GM21515 (cell line): ENCODE data around the gene AS3MT.
"Not testable (repeated sequence)": the region's sequence is repeated elsewhere in the genome, so short reads cannot be mapped to it uniquely, and the experiment has no call there.

ENCODE experiments used
- ATAC-seq: cut with Tn5 transposase; IDR thresholded peaks from one replicate; pipeline ENCODE4 v1.9.1; 2021; ENCODE audit not compliant: unreplicated experiment

AS3MT gene

DNA sequence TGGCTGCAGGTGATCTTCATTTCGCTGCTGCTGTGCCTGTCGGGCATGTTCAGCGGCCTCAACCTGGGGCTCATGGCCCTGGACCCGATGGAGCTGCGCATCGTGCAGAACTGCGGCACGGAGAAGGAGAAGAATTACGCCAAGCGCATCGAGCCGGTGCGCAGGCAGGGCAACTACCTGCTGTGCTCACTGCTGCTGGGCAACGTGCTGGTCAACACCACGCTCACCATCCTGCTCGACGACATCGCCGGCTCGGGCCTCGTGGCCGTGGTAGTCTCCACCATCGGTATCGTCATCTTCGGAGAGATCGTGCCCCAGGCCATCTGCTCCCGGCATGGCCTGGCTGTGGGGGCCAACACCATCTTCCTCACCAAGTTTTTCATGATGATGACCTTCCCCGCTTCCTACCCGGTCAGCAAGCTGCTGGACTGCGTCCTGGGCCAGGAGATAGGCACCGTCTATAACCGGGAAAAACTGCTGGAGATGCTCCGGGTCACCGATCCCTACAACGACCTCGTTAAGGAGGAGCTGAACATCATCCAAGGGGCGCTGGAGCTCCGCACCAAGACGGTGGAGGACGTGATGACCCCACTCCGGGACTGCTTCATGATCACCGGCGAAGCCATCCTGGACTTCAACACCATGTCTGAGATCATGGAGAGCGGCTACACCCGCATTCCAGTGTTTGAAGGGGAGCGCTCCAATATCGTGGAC is 50.1 kb downstream of the AS3MT start:
- no peak for ATAC-seq

- ATAC-seq, result no peak
Measured at GRCh38 chr10:102919992-102920739, 50.9 kb downstream of the AS3MT start.

- ATAC-seq, result no peak
Measured at GRCh38 chr10:102923601-102924000, 54.3 kb downstream of the AS3MT start.

GRCh38 chr10:102926842-102927241 is 57.6 kb downstream of the AS3MT start:
- no peak for ATAC-seq

GRCh38 chr10:102927311-102928010 is 58.2 kb downstream of the AS3MT start:
- ATAC-seq, result no peak

DNA sequence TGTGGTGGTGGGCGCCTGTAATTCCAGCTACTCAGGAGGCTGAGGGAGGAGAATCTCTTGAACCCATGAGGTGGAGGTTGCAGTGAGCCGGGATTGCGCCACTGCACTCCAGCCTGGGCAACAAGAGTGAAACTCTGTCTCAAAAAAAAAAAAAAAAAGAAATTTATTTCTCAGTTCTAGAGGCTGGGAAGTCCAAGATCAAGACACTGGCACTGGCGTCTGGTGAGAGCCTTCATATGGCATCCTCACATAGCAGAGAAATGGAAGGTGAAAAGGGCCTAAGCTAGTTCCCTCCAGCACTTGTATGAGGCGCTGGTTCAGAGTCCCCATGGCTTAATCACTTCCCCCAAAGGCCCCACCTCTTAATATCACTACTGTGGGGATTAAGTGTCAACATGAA is 59.2 kb downstream of the AS3MT start:
- ATAC-seq, result not testable (repeated sequence)

- no peak for ATAC-seq
Measured at GRCh38 chr10:102930720-102931119, 61.5 kb downstream of the AS3MT start.

DNA sequence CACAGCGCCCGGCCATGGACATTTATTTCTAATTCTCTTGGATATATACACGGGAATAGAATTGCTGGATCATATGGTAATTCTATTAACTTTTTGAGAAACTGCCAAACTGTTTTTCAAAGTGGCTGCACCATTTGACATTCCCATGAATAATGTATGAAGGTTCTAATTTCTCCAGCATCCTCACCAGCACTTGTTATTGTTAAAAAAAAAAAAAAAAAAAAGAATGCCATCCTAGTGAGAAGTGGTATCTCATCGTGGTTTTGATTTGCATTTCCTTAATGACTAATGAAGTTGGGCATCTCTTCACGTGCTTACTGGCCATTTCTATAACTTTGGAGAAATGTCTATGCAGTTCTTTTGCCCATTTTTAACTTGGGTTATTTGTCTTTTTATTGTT is 62.4 kb downstream of the AS3MT start:
- no peak for ATAC-seq

GRCh38 chr10:102935505-102935904 is 66.2 kb downstream of the AS3MT start:
- no peak for ATAC-seq

- no peak for ATAC-seq
Measured at GRCh38 chr10:102935939-102936605, 66.8 kb downstream of the AS3MT start.

- ATAC-seq, result no peak
Measured at GRCh38 chr10:102941401-102941800, 72.1 kb downstream of the AS3MT start.

GRCh38 chr10:102945449-102945848 is 76.2 kb downstream of the AS3MT start:
- no peak for ATAC-seq

GRCh38 chr10:102945962-102946361 is 76.7 kb downstream of the AS3MT start:
- no peak for ATAC-seq

DNA sequence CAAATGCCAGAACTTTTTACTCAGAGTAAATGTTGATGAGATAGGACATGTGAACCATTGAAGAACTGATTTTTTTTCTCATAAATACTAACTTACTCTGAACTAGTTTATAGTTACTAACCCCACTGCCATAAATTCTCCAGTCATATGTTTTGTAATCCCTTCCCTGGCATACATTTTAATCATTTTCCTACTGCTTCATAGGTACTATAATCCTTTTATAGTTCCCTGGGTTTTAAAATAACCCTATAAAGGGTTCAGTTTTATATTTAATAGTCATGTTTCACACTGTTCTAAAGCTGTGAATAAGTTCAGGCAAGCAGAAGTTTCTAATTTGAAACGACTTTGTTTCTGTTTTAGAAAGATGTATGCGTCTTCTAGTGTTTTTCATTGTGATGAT is 77.7 kb downstream of the AS3MT start:
- ATAC-seq, result no peak

DNA sequence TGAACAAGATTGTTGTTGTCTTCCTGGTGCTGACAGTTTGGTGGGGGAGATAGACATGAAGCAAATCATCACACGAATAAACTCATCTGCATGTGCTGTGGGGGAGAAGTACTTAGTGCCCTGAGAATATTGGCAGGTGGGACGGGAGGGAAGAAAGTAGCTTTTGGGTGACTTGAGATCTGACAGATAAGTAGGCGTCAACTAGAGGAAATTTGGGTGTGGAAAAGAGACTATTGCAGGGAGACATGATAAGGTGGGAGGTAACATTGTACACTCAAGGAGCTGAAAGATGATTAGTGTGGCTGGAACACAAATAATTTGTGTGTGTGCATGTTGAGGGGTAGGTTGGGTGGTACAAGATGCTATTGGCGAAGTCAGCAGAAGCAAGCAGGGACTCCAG is 78.9 kb downstream of the AS3MT start:
- no peak for ATAC-seq

- no peak for ATAC-seq
Measured at GRCh38 chr10:102948786-102949185, 79.5 kb downstream of the AS3MT start.

DNA sequence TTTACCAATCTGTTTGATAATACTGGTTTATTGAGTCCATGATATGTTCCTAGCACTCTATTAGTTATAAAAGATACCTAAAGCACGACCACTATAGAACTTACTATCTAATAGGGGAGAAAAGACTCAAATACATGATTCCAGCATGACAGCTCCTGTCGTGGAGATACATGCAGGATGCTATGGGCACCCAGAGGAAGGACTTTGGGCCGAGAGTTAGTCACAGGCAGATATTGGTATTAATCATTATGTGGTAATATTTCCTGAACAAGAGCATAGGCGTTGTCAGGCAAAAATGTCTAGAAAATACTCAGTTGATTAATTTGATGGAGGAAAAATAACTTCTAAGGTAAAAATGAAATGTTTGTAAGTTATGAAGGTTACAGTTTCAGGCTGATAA is 80.6 kb downstream of the AS3MT start:
- no peak for ATAC-seq

DNA sequence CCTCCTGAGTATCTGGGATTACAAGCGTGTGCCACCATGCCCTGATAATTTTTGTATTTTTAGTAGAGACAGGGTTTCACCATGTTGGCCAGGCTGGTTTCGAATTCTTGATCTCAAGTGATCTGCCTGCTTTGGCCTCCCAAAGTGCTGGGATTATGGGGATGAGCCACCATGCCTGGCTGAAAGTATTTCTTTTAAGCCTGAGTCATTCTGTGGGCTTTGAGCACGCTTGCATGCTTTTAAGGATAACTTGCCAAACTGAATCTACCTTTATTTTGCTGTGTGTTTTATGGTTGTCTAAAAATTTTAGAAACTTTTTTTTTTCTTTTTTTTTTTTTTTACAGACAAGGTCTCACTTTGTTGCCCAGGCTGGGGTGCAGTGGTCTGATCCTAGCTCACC is 82.0 kb downstream of the AS3MT start:
- no peak for ATAC-seq
